GM21723 (cell line): ENCODE results near the gene CLEC4A.
"Not testable (repeated sequence)": the region's sequence is repeated elsewhere in the genome, so short reads cannot be mapped to it uniquely, and the experiment has no call there.

Experiments used
- ATAC-seq: cut with Tn5 transposase; IDR thresholded peaks from one replicate; pipeline ENCODE4 v1.9.1; 2021; ENCODE audit warnings: mild to moderate bottlenecking, moderate library complexity; ENCODE audit not compliant: unreplicated experiment

CLEC4A gene

DNA sequence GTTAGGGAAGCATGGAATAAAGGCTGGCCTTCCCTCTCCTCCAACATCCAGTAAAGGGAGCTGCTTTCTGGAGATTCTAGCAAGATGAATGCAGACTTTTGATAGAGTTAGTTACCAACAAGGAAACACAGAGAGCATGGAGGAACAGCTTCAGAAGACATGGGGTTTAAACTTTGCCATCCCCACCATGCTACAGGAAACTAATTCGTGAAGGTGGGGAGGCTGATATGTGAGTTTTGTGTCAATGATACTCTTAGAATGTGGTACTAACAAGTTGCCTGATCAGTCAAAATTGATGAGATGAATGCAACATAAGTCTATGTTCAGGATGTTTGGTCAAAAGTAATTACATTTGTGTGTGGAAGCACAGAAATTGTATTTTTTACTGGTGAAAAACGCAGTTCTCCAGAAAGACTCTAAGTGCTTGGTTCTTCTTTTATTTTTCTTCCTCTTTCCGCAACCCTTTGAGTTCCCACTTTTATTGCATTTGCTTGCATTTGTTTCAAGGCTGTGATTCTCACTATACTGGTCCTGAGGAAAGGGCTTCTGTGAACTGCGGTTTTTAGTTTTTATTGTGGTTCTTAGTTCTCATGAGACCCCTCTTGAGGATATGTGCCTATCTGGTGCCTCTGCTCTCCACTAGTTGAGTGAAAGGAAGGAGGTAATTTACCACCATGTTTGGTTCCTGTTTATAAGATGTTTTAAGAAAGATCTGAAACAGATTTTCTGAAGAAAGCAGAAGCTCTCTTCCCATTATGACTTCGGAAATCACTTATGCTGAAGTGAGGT is at the start of gene CLEC4A:
Gene CLEC4A, plus strand, starts transcription at position 494 of the 789 bp plus-strand sequence. Its CDS starts 262 bp downstream, at position 756.
- ATAC-seq: no peak

- ATAC-seq: no peak
Measured at GRCh38 chr12:8075935-8076334, 47.5 kb upstream of the CLEC4A start.

- ATAC-seq: no peak
Measured at GRCh38 chr12:8076366-8076765, 47.1 kb upstream of the CLEC4A start.

GRCh38 chr12:8077207-8077606 is 46.2 kb upstream of the CLEC4A start:
- ATAC-seq: no peak

GRCh38 chr12:8078398-8078797 is 45.0 kb upstream of the CLEC4A start:
- ATAC-seq: no peak

DNA sequence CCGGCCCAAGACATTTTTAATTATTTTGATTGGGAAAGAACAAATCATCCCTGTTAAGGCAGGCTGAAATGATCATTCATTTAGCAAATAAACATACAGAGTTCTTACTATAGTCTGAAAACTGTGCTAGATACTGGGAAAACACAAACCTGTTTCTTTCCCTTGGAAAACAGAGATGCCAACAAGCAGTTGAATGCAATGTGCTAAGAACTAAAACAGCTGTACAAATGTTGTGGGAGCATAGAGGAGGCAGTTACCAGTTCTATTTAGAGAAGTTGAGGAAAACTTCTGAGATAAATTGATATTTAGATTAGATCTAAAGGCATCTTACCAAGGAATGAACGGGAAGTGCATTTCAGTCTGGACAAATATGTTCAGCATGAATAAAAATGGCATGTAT is 44.5 kb upstream of the CLEC4A start:
- no peak for ATAC-seq

- no peak for ATAC-seq
Measured at GRCh38 chr12:8080120-8080519, 43.3 kb upstream of the CLEC4A start.

- ATAC-seq: no peak
Measured at GRCh38 chr12:8081251-8081920, 42.0 kb upstream of the CLEC4A start.

GRCh38 chr12:8082808-8083100 is 40.7 kb upstream of the CLEC4A start:
- ATAC-seq: no peak

DNA sequence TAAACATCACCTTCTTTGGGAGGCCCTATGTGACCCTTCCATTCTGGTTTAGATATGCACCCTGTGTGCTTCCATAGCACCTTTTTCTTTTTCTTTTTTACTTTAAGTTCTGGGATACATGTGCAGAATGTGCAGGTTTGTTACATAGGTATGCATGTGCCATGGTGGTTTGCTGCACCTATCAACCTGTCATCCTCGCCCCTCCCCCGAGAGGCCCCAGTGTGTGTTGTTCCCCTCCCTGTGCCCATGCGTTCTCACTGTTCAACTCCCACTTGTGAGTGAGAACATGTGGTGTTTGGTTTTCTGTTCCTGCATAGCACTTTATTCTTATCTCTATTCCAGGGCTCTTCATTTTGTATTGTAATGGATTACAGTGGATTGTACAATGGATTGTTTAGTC is 39.1 kb upstream of the CLEC4A start:
- ATAC-seq: not testable (repeated sequence)

DNA sequence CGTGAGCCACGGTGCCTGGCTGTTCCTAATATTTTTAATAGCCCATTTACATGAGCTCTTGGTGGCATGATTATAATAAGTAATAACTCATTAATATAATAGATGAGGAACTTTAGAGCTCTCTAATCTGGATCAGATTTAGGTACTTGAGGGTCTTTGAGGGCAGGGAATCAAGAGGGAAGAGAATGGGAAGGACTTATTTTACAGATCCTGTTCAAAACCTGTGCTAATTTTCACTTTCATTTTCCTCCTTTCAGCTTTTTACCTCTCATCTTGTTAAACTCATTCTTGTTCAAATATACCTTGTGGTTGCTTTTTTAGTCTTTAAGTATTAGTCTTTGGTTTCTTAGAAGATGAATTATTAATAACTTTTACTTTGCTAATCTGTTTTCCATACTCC is 35.8 kb upstream of the CLEC4A start:
- no peak for ATAC-seq

DNA sequence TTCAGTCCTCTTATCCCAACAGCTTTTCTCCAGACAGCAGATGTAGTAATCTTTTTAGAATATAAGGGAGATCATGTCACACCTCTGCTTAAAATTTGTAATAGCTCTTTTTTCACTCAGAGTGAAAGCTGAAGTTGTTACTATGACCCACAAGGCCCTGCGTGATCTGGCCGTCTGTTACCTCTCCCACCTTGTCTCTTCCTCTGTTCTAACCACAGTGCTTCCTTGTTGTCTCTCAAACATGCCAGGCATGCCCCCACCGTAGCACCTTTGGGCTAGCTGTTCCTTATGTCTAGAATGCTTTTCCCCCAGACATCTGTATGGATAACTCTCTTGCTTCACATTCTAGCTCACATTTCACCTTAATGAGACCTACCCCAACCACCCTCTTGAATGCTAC is 34.8 kb upstream of the CLEC4A start:
- ATAC-seq: peak; percentile 79

- not testable (repeated sequence) for ATAC-seq
Measured at GRCh38 chr12:8089277-8089676, 34.1 kb upstream of the CLEC4A start.

DNA sequence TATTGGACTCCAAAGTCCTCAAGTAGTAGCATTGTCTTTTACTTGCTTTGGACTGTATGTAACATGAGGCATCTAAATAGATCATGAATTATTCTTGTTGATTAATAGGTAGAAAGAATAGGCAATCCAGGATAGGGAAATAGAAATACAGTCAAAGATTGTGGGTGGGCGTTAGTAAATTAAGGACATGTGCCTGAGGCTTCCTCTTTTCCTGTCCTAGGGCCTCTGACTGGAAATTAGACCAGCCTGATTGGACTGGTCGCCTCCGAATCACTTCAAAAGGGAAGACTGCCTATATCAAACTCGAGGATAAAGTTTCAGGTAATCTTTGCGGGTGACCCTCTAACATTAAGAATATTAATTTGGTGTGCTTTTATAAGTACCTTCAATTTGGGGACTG is 33.7 kb upstream of the CLEC4A start:
- ATAC-seq: no peak

DNA sequence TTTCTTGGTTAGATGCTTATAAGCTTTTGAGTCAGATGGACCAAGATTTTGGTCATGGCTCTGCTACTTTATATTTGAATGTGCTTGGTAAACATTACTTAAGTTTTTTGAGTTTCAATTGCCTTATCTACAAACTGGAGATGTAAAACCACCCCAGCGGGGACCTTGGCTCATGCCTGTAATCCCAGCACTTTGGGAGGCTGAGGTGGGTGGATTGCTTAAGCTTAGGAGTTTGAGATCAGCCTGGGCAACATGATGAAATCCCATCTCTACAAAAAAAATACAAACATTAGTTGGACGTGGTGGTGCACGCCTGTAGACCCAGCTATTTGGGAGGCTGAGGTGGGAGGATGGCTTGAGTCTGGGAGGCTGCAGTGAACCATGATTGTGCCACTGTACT is 30.1 kb upstream of the CLEC4A start:
- no peak for ATAC-seq

DNA sequence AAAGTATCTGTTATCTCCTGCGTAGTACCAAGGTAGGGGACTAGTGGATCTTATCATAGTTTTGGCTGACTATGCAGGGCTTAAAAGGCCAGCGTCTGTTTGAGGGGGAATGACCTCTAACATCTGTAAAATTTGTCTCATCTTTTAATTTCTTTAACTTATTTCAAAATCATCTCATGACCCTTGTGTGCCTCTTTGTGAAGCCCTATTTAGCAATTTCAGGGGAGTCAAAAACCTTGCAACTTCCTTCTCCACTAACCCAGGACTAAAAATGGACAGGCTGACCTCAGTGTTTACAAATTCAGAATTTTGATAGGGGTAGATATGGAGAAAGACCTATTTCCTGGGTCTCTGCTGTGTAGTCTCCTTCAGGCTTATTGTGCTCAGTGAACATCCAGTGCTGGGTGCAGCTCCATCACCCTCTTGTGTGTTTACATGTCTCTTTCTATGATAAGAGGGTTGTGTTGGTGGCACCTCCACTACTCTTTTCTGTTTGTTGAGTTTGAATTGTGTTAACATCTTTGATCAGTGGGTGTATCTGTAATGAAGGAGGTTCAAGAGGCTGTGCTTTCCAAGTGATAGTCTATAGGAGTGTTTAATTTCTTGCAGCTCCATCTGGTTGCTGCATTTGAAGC is 27.0 kb upstream of the CLEC4A start:
- no peak for ATAC-seq

GRCh38 chr12:8099235-8099634 is 24.2 kb upstream of the CLEC4A start:
- no peak for ATAC-seq

GRCh38 chr12:8108808-8109398 is 14.5 kb upstream of the CLEC4A start:
- no peak for ATAC-seq

DNA sequence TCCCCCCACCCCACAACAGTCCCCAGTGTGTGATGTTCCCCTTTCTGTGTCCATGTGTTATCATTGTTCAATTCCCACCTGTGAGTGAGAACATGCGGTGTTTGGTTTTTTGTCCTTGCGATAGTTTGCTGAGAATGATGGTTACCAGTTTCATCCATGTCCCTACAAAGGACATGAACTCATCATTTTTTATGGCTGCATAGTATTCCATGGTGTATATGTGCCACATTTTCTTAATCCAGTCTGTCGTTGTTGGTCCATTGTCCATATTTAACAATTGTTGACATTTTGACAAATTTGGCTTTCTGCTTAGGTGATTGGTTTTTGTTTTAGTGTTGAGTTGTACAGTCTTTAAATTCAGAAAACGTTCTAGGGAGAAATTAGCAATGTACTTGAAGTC is 10.3 kb upstream of the CLEC4A start:
- not testable (repeated sequence) for ATAC-seq

- ATAC-seq: no peak
Measured at GRCh38 chr12:8120072-8120713, 3.2 kb upstream of the CLEC4A start.

- ATAC-seq: no peak
Measured at GRCh38 chr12:8127138-8127537, 3.7 kb downstream of the CLEC4A start.
